Heart left ventricle (tissue), 16 donors: ENCODE data around the gene ALCAM. TPM values are rescaled to one million over a fixed set of nuclear protein-coding genes. Genes with fewer than 3 reads are reported as not detected.

Experiments
- ATAC-seq, 4 donors: fragments of 200-7000 bp; cut with Tn5 transposase; one replicate each; pipeline ENCODE4 v1.9.1; 2020 to 2022; ENCODE audit warnings: moderate library complexity in 4 of 4, mild to moderate bottlenecking in 3 of 4, moderate number of reproducible peaks in 1 of 4
- DNase-seq, 5 donors: peaks; one replicate each; pipeline ENCODE4 v3.0.0-alpha.2; 2020
- H3K27ac ChIP-seq, 12 donors: fragments of 200-600 bp; sonication (generic) in 4 of 12; one replicate each; pipeline versions ENCODE4 v1.5.0 to v1.8.0; 2016 to 2022; ENCODE audit warnings: mild to moderate bottlenecking in 2 of 12
- H3K27me3 ChIP-seq, 9 donors: fragments of 200-600 bp; sonication (generic) in 2 of 9; one replicate each; pipeline versions ENCODE4 v1.5.1 to v1.8.0; 2016 to 2022; ENCODE audit warnings: mild to moderate bottlenecking in 3 of 9
- H3K36me3 ChIP-seq, 9 donors: fragments of 200-600 bp; sonication (generic) in 2 of 9; one replicate each; pipeline versions ENCODE4 v1.5.0 to v1.8.0; 2018 to 2022; ENCODE audit warnings: mild to moderate bottlenecking in 2 of 9
- H3K4me1 ChIP-seq, 12 donors: fragments of 200-600 bp; sonication (generic) in 4 of 12; one replicate each; pipeline versions ENCODE4 v1.5.0 to v1.8.0; 2016 to 2022; ENCODE audit warnings: mild to moderate bottlenecking in 3 of 12
- H3K4me3 ChIP-seq, 12 donors: fragments of 200-600 bp; sonication (generic) in 4 of 12; one replicate each; pipeline versions ENCODE4 v1.5.0 to v1.8.0; 2017 to 2022; ENCODE audit warnings: mild to moderate bottlenecking in 9 of 12, moderate library complexity in 4 of 12
- H3K9me3 ChIP-seq, 12 donors: fragments of 200-600 bp; sonication (generic) in 4 of 12; one replicate each; pipeline versions ENCODE4 v1.5.0 to v1.8.0; 2016 to 2022; ENCODE audit warnings: mild to moderate bottlenecking in 1 of 12
- POLR2A ChIP-seq, 2 donors: fragments of 450-650 bp; IDR thresholded peaks; one replicate each; pipeline ENCODE4 v1.6.1; 2017; ENCODE audit warnings: antibody characterized with exemption in 2 of 2, mild to moderate bottlenecking in 2 of 2, moderate library complexity in 2 of 2
- WGBS, 4 donors: extraction: QIAGEN DNeasy Blood & Tissue Kit in 2 of 4; methylation state at CpG; one replicate each; pipeline versions ENCODE4 v1.1.5 to v1.1.7; 2013 to 2018; 5-methylcytosine and 5-hydroxymethylcytosine counted together
- intact Hi-C, 10 donors: fragments of 100-400 bp; cut with DNase I; formaldehyde crosslinking; loops; one replicate each; pipeline versions ENCODE4 v1.11.1 to v1.14.2; 2022
- polyA plus RNA-seq, 2 donors: library from polyadenylated mRNA; stranded (reverse); fragments of 200-250 nt; gene quantifications; one replicate each; pipeline ENCODE4 v1.2.3, GENCODE V29; 2013
- total RNA-seq, 9 donors: library from RNA; depleted of rRNA in 2 of 9; stranded (reverse); fragments of >200 nt in 2 of 9; fragmentation: NEBNext Ultra II Directional in 3 of 9; extraction: Animal tissue kit (Norgen Biotek cat#: 25700) in 3 of 9; gene quantifications; one replicate each; pipeline versions ENCODE4 v1.1.0 to v1.2.4, GENCODE V29; 2016 to 2023
- TF ChIP-seq, protein P1 (sequence below), 12 donors: fragments of 200-600 bp; sonication (generic) in 4 of 12; IDR thresholded peaks; one replicate each; pipeline versions ENCODE4 v1.5.0 to v1.8.0; 2018 to 2022; ENCODE audit warnings: antibody characterized with exemption in 12 of 12, mild to moderate bottlenecking in 5 of 12
- donor health status: ischemic (EF 13 %, LVEDD 7.1; RV severe dilation, severe dysfunction).
- donor health status: healthy with polysubstance abuse.
- donor health status: DM: no; HTN: yes; CAD: no.
- donor health status: DM: no; HTN: no; CAD: no.
- donor health status: ischemic (EF 25% LVEDD 6.9; RV normal size, moderate dysfunction).
- donor health status: ischemic (EF 25% LVEDD 5.7; RV mildly dilated, moderate dysfunction).
- donor health status: healthy.
- donor health status: DM: yes; HTN: yes; CAD: no.
- donor health status: ischemic (EF 35%, LVEDD 5.7; RV mildly dilated, moderate dysfunction).
- donor health status: nonischemic (EF 11% LVEDD 7.7; RV severe dilation, severe dysfunction).
- donor health status: DM: yes; HTN: yes; CAD: no.
- donor health status: PGD.
- donor health status: ischemic (EF 29% LVEDD 5.4; RV normal size, mild dysfunction).
- donor health status: nonischemic (EF 23%, LVEDD 6.1; RV moderate dilation, normal function).

The ALCAM gene
- total and polyA plus RNA-seq, 11 donors: 0.91 to 19.9 (median 5.5) TPM

GRCh38 chr3:105527535-105527934 is 160.8 kb downstream of the ALCAM start:
- Histone ChIP-seq H3K27ac (no peak overlapping the region), H3K4me3 (no peak overlapping the region), H3K4me1 (no peaks in the 10 kb centered on the region), H3K27me3 (no peaks in the 10 kb centered on the region), H3K9me3 (no peaks in the 10 kb centered on the region), H3K36me3 (no peaks in the 10 kb centered on the region)
- DNase-seq (no peak), ATAC-seq (no peak)
- intact Hi-C loops: loop anchor here in 1 of 10 donors (10.0 kb wide), 1 partner anchor 1253 kb away; no protein-coding TSS in a partner anchor
- no peak for TF ChIP-seq POLR2A (IDR thresholded peaks at IDR 0.05)
- TF ChIP-seq, protein P1, sequence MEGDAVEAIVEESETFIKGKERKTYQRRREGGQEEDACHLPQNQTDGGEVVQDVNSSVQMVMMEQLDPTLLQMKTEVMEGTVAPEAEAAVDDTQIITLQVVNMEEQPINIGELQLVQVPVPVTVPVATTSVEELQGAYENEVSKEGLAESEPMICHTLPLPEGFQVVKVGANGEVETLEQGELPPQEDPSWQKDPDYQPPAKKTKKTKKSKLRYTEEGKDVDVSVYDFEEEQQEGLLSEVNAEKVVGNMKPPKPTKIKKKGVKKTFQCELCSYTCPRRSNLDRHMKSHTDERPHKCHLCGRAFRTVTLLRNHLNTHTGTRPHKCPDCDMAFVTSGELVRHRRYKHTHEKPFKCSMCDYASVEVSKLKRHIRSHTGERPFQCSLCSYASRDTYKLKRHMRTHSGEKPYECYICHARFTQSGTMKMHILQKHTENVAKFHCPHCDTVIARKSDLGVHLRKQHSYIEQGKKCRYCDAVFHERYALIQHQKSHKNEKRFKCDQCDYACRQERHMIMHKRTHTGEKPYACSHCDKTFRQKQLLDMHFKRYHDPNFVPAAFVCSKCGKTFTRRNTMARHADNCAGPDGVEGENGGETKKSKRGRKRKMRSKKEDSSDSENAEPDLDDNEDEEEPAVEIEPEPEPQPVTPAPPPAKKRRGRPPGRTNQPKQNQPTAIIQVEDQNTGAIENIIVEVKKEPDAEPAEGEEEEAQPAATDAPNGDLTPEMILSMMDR (IDR thresholded peaks at IDR 0.05): no peak

DNA sequence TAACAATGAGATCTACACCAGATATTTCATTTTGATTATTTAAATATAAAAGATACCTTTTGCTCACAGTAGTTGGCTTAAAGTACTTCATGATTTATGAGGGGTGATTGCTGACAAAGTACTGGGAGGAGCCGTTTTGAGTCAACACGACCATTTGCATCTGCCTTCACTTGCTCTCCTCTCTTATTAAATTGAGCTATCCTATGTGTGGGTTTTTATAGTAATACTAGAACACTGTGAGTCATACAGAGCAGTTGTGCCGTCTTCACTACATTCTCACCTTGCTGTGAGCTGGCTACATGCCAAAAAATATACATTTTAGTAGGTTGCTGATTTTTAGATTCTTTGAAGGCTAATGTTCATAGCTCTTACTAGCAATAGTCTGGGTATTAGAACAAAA is 161.2 kb downstream of the ALCAM start:
- 51 to 67% (median 63%) methylated on average over 3 of the region's 3 CpGs for WGBS, 4 donors
- Histone ChIP-seq H3K36me3 (no peaks in the 10 kb centered on the region), H3K4me3 (no peak overlapping the region), H3K27ac (no peak overlapping the region), H3K9me3 (no peaks in the 10 kb centered on the region), H3K4me1 (no peaks in the 10 kb centered on the region), H3K27me3 (no peaks in the 10 kb centered on the region)
- intact Hi-C loops: loop anchor here in 1 of 10 donors (10.0 kb wide), 1 partner anchor 1253 kb away; no protein-coding TSS in a partner anchor
- ATAC-seq: no peak
- DNase-seq: no peak
- TF ChIP-seq, protein P1 (IDR thresholded peaks at IDR 0.05): no peak
- TF ChIP-seq POLR2A (IDR thresholded peaks at IDR 0.05): no peak

DNA sequence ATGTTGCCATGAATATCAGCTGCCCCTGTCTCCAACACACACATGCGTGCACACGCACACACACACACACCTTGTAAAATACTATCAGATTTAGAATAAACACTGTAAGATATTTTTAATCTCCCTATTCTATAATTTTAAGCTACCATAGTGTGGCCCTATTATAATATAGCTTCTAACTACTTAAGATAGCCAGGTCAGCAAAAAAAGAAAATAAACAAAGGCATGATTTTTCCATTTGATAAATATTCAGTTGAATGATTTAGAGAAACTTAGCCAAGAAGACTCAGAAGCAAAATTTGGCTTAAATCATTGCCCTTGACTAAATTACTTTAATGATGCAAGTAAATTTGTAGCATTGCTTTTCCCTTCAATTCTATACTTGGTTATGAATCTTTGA is 162.2 kb downstream of the ALCAM start:
- Histone ChIP-seq H3K27ac (no peak overlapping the region), H3K4me1 (no peaks in the 10 kb centered on the region), H3K36me3 (no peaks in the 10 kb centered on the region), H3K27me3 (no peaks in the 10 kb centered on the region), H3K9me3 (no peaks in the 10 kb centered on the region), H3K4me3 (no peak overlapping the region)
- ATAC-seq (no peak), DNase-seq (no peak)
- intact Hi-C loops: loop anchor here in 1 of 10 donors (10.0 kb wide), 1 partner anchor 1254 kb away; no protein-coding TSS in a partner anchor
- 93 to 100% (median 95%) methylated on average over 2 of the region's 2 CpGs for WGBS, 4 donors
- TF ChIP-seq POLR2A (IDR thresholded peaks at IDR 0.05): no peak
- TF ChIP-seq, protein P1 (IDR thresholded peaks at IDR 0.05): no peak

DNA sequence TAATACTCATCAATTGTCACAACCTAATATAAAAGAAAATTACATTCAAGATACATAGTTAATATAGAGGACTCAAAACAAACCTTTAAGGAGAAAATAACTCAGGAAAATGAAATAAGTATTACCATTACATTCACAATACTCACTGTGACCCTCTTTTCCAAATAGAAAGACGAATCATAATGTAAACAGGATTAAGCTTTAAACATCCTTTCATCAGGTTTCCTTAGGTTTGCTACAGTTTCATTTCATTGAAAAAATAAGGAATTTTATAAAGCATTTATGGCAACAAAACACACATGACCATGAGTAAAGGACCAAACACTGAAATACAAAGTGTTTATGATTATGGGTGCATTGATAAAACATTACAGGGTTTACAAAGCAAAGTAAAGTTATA is 162.7 kb downstream of the ALCAM start:
- H3K4me1 ChIP-seq: no peaks in the 10 kb centered on the region
- TF ChIP-seq POLR2A (IDR thresholded peaks at IDR 0.05): no peak
- WGBS, 4 donors: 79 to 91% (median 83%) methylated on average over 1 of the region's 1 CpG
- no peak overlapping the region for H3K4me3 ChIP-seq
- no peaks in the 10 kb centered on the region for H3K27me3 ChIP-seq
- no peak for ATAC-seq
- H3K36me3 ChIP-seq: no peaks in the 10 kb centered on the region
- intact Hi-C loops: loop anchor here in 1 of 10 donors (10.0 kb wide), 1 partner anchor 1255 kb away; no protein-coding TSS in a partner anchor
- H3K27ac ChIP-seq: no peak overlapping the region
- no peaks in the 10 kb centered on the region for H3K9me3 ChIP-seq
- DNase-seq: no peak

GRCh38 chr3:105532251-105532650 is 165.5 kb downstream of the ALCAM start:
- TF ChIP-seq, protein P1 (IDR thresholded peaks at IDR 0.05): no peak
- TF ChIP-seq POLR2A (IDR thresholded peaks at IDR 0.05): no peak
- H3K27ac ChIP-seq: no peak overlapping the region
- H3K4me3 ChIP-seq: no peak overlapping the region
- H3K4me1 ChIP-seq: no peaks in the 10 kb centered on the region
- no peaks in the 10 kb centered on the region for H3K9me3 ChIP-seq
- H3K27me3 ChIP-seq: no peaks in the 10 kb centered on the region
- ATAC-seq (no peak), DNase-seq (no peak)
- intact Hi-C loops: no loop called here
- no peaks in the 10 kb centered on the region for H3K36me3 ChIP-seq
- 92 to 96% (median 95%) methylated on average over 2 of the region's 2 CpGs for WGBS, 4 donors
